ENCODE measurements around the gene RNF130. TPM values are rescaled to one million over a fixed set of nuclear protein-coding genes. Genes with fewer than 3 reads are reported as not detected.

RNF130 gene
- total RNA-seq, 1 donor from 2014 or later = 70.8 TPM

DNA sequence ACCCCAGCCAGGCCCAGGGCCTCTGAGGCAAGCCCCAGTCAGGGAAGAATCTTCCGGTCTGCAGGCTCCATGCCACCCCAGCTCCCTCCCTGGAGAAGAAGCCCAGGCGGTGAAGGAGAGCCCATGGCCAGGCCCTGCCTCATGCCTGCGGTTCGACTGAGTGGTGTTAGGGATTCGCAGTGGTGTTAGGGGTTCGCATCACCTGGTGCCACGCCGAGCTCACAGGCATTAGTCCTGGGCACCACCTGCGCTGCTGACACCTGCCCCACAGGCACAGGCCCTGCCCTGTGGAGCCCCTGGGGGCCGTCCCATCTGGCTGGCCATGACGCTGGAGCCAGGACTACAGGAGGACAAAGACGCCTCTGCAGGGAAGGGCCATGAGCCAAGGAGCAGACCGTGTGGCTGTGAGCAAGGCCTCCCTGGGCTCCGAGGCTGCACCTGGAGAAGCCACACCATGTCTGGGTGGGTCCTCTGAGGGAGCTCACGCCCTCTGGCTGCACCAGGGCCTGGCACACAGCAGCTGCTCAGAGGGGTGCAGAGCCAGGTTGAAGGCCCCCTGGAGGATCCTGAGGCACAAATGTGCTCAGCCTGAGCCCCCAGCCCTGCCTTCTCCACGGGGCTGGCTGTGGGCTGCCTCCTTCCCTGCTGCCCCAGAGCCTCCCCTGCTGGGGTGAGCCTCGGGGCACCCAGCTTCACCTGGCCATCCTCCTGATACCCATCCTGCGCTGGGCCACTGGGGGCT, 27.6 kb upstream of the RNF130 start:
- Mint-ChIP-seq H3K36me3 (ENCODE audit: unreplicated experiment) (no peaks in the 10 kb centered on the region), H3K9me3 (ENCODE audit: unreplicated experiment) (no peaks in the 10 kb centered on the region), H3K27ac (ENCODE audit: unreplicated experiment) (no peak overlapping the region), H3K4me1 (ENCODE audit: unreplicated experiment) (no peaks in the 10 kb centered on the region), H3K27me3 (ENCODE audit: unreplicated experiment) (peaks cover 13% of the 10 kb centered on the region), H3K4me3 (ENCODE audit: unreplicated experiment) (no peak overlapping the region)
- TF ChIP-seq, protein P1, sequence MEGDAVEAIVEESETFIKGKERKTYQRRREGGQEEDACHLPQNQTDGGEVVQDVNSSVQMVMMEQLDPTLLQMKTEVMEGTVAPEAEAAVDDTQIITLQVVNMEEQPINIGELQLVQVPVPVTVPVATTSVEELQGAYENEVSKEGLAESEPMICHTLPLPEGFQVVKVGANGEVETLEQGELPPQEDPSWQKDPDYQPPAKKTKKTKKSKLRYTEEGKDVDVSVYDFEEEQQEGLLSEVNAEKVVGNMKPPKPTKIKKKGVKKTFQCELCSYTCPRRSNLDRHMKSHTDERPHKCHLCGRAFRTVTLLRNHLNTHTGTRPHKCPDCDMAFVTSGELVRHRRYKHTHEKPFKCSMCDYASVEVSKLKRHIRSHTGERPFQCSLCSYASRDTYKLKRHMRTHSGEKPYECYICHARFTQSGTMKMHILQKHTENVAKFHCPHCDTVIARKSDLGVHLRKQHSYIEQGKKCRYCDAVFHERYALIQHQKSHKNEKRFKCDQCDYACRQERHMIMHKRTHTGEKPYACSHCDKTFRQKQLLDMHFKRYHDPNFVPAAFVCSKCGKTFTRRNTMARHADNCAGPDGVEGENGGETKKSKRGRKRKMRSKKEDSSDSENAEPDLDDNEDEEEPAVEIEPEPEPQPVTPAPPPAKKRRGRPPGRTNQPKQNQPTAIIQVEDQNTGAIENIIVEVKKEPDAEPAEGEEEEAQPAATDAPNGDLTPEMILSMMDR (IDR thresholded peaks at IDR 0.05) = no peak
- DNase-seq (ENCODE audit: extremely low spot score, unreplicated experiment) = no peak

DNA sequence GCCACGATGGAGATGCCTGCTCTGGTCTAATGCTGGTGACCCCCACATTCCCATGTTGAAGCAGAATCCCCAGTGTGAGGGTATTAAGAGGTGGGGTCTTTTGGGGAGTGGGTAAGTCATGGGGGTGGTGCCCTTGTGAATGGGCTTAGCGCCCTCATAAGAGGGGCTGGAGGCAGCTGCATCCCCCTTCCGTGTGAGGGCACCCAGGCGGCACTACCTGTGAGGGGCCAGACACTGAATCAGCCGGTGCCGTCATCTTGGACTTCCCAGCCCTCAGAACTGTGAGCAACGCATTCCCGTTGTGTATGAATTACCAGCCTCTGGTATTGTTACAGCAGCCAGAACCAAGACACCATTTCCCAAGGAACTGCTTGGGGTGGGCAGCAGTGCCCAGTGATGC, 27.0 kb upstream of the RNF130 start:
- Mint-ChIP-seq H3K36me3 (ENCODE audit: unreplicated experiment) (no peaks in the 10 kb centered on the region), H3K27ac (ENCODE audit: unreplicated experiment) (no peak overlapping the region), H3K27me3 (ENCODE audit: unreplicated experiment) (peaks cover 12% of the 10 kb centered on the region), H3K4me1 (ENCODE audit: unreplicated experiment) (no peaks in the 10 kb centered on the region), H3K9me3 (ENCODE audit: unreplicated experiment) (no peaks in the 10 kb centered on the region), H3K4me3 (ENCODE audit: unreplicated experiment) (no peak overlapping the region)
- DNase-seq (ENCODE audit: extremely low spot score, unreplicated experiment) = no peak
- TF ChIP-seq, protein P1 (IDR thresholded peaks at IDR 0.05) = no peak

- no peak for DNase-seq (ENCODE audit: extremely low spot score, unreplicated experiment)
- H3K4me3 Mint-ChIP-seq (ENCODE audit: unreplicated experiment) = no peak overlapping the region
- H3K27me3 Mint-ChIP-seq (ENCODE audit: unreplicated experiment) = peaks cover 7% of the 10 kb centered on the region
- no peak overlapping the region for H3K27ac Mint-ChIP-seq (ENCODE audit: unreplicated experiment)
- TF ChIP-seq, protein P1 (IDR thresholded peaks at IDR 0.05) = no peak
- no peaks in the 10 kb centered on the region for H3K36me3 Mint-ChIP-seq (ENCODE audit: unreplicated experiment)
- H3K4me1 Mint-ChIP-seq (ENCODE audit: unreplicated experiment) = no peaks in the 10 kb centered on the region
- H3K9me3 Mint-ChIP-seq (ENCODE audit: unreplicated experiment) = no peaks in the 10 kb centered on the region
Observed at GRCh38 chr5:180097926-180098325, 26.4 kb upstream of the RNF130 start.

GRCh38 chr5:180097163-180097894, 25.8 kb upstream of the RNF130 start:
- no peaks in the 10 kb centered on the region for H3K9me3 Mint-ChIP-seq (ENCODE audit: unreplicated experiment)
- no peak overlapping the region for H3K27ac Mint-ChIP-seq (ENCODE audit: unreplicated experiment)
- no peak for DNase-seq (ENCODE audit: extremely low spot score, unreplicated experiment)
- TF ChIP-seq, protein P1 (IDR thresholded peaks at IDR 0.05) = no peak
- H3K27me3 Mint-ChIP-seq (ENCODE audit: unreplicated experiment) = peaks cover 7% of the 10 kb centered on the region
- H3K36me3 Mint-ChIP-seq (ENCODE audit: unreplicated experiment) = no peaks in the 10 kb centered on the region
- H3K4me1 Mint-ChIP-seq (ENCODE audit: unreplicated experiment) = no peaks in the 10 kb centered on the region
- no peak overlapping the region for H3K4me3 Mint-ChIP-seq (ENCODE audit: unreplicated experiment)

DNA sequence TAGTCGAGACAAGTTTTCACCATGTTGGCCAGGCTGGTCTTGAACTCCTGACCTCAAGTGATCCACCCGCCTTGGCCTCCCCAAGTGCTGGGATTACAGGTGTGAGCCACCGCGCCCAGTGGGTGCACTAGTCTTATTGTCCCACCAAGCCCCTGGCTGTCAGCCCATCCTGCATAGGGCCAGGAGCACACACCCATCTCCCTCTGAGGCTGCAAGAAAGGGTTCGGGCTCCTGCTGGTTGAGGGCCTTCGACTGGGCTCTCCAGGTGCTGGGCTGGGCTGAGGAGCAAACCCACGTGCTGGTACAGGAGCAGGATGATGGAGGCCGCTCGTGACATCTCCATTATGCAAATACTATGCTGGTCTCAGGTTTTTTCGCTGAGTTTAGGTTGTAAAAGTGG, 25.1 kb upstream of the RNF130 start:
- H3K4me3 Mint-ChIP-seq (ENCODE audit: unreplicated experiment) = no peak overlapping the region
- DNase-seq (ENCODE audit: extremely low spot score, unreplicated experiment) = no peak
- peaks cover under 1% of the 10 kb centered on the region for H3K4me1 Mint-ChIP-seq (ENCODE audit: unreplicated experiment)
- peaks cover 7% of the 10 kb centered on the region for H3K27me3 Mint-ChIP-seq (ENCODE audit: unreplicated experiment)
- TF ChIP-seq, protein P1 (IDR thresholded peaks at IDR 0.05) = no peak
- H3K27ac Mint-ChIP-seq (ENCODE audit: unreplicated experiment) = no peak overlapping the region
- H3K9me3 Mint-ChIP-seq (ENCODE audit: unreplicated experiment) = no peaks in the 10 kb centered on the region
- no peaks in the 10 kb centered on the region for H3K36me3 Mint-ChIP-seq (ENCODE audit: unreplicated experiment)

Measured in osteocyte (in vitro differentiated cells).